ENCODE data around the gene TXNL4B. TPM values are rescaled to one million over a fixed set of nuclear protein-coding genes. Genes with fewer than 3 reads are reported as not detected.

TXNL4B gene
- total and polyA plus RNA-seq, 2 donors: 7.7 to 16.2 TPM

DNA sequence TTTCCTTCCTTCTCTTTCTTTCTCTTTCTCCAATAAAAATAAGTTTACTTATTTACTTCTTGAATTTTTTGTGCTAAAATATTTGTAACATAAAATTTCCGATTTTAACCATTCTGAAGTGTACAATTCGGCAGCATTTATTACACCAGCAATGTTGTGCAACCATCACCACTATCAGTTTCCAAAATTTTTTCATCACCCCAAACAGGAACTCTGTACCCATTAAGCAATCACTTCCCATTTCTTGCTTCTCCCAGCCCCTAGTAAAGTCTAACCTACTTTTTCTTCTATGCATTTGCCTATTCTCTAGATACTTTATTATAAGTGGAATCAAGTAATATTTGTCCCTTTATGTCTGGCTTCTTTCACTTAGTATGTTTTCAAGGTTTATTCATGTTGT is 41.6 kb downstream of the TXNL4B start:
- WGBS: 85% methylated on average over 2 of the region's 2 CpGs
- Histone ChIP-seq H3K4me3 (ENCODE audit: low read depth, low read length) (no peak overlapping the region), H3K36me3 (ENCODE audit: insufficient read depth) (no peaks in the 10 kb centered on the region), H3K27ac (ENCODE audit: low read depth) (no peak overlapping the region), H3K4me1 (ENCODE audit: insufficient read depth) (no peaks in the 10 kb centered on the region)
- no peak for DNase-seq (ENCODE audit: extremely low spot score)

DNA sequence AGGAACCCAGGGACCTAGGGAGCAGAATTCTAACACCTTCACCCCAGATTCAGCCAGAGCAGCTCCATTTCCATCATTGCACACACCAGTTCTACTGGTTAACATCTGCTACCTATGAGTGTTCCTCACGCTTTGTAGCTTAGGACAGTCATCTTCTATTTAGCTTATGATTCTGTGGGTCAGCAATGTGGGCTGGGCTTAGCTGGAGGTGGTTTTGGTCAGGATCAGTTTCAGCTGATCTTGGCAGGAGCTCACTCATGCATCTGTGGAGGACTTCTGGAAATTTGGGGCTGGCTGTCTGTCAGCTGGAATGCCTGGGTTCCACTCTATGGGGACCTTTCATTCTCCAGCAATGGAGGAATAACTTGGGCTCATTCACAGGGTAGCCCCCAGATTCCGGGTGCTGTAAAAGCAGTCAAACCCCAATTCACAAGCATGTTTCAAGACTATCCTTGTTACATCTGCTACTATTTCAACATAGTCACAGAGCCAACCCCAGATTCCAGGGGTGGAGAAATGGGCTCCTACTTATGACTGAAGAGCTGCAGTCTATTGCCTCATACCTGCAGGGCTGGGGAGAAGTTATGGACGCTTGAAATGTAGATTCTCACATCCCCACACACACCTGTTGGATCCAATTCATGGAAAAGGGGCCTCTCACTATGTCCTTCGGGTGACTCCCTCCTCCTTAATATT is 42.5 kb downstream of the TXNL4B start:
- H3K4me1 ChIP-seq (ENCODE audit: insufficient read depth): no peaks in the 10 kb centered on the region
- 83% methylated on average over 4 of the region's 4 CpGs for WGBS
- H3K4me3 ChIP-seq (ENCODE audit: low read depth, low read length): no peak overlapping the region
- H3K36me3 ChIP-seq (ENCODE audit: insufficient read depth): no peaks in the 10 kb centered on the region
- no peak overlapping the region for H3K27ac ChIP-seq (ENCODE audit: low read depth)
- DNase-seq (ENCODE audit: extremely low spot score): no peak

DNA sequence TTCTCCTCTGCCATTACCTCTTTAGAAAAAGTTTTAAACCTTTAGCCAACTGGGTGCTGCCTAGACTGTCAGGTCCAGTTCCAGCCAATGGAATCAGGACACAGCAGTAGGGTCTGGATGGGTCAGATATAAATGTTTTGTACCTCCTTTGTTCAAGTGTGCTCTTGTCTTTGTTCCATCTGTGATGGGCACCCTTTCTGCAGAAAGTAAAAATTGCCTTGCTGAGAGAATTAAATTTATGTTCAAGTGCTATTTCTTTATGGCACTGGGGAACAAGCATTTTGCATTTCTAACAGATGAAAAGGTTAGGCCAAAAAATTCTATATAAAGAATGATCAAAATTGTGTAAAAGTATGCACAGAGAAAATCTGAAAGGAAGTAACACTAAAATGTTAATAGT is 44.3 kb downstream of the TXNL4B start:
- Histone ChIP-seq H3K36me3 (ENCODE audit: insufficient read depth) (no peaks in the 10 kb centered on the region), H3K27ac (ENCODE audit: low read depth) (no peak overlapping the region), H3K4me3 (ENCODE audit: low read depth, low read length) (no peak overlapping the region), H3K4me1 (ENCODE audit: insufficient read depth) (no peaks in the 10 kb centered on the region)
- no peak for DNase-seq (ENCODE audit: extremely low spot score)

DNA sequence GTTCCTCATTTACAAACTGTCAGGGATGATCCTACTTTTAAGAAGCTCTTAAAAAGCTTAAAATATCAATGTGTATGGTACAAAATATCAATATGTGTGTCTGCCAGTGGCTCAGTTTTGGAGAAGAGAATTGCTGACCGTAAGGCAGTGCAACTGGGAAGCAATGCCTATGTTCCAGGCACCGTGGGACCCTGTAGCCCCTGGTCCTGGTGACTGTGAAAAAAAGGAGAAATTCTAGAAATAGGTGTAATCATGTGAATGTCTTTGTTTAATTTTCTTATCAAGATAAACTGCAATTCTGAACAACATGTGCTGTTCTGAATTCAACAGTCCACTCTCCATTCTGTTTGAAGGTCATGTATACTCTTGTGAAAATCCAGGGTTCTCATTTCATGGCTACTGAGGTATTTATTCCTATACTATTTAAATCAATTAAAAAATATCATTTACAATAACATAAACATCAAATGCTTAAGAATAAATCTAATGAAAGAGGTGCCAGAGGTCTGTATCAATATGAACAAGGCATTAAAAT is 48.5 kb downstream of the TXNL4B start:
- no peak for DNase-seq (ENCODE audit: extremely low spot score)
- WGBS: 95% methylated on average over 2 of the region's 2 CpGs
- H3K4me1 ChIP-seq (ENCODE audit: insufficient read depth): no peaks in the 10 kb centered on the region
- H3K27ac ChIP-seq (ENCODE audit: low read depth): no peak overlapping the region
- no peak overlapping the region for H3K4me3 ChIP-seq (ENCODE audit: low read depth, low read length)
- no peaks in the 10 kb centered on the region for H3K36me3 ChIP-seq (ENCODE audit: insufficient read depth)

DNA sequence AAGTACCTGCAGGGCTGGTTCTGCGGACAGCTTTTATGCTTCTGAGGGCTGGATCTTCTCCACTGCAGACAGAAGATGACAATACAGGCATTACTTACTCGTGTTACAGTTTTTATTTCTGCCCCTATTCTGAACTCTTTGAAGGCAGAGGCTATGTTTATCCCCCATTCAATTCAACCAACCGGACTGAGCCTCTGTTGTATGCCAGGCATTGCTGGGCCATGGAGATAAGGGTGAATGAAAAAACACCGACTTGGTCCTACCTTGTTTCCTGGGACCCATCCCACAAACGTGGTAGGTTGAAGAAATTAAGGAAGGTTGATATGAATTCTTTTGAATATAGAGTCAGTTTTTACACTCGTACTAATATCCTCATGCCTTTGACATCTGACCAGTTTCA is 49.1 kb downstream of the TXNL4B start:
- Histone ChIP-seq H3K27ac (ENCODE audit: low read depth) (no peak overlapping the region), H3K4me3 (ENCODE audit: low read depth, low read length) (no peak overlapping the region), H3K4me1 (ENCODE audit: insufficient read depth) (no peaks in the 10 kb centered on the region), H3K36me3 (ENCODE audit: insufficient read depth) (no peaks in the 10 kb centered on the region)
- WGBS: 59% methylated on average over 6 of the region's 6 CpGs
- no peak for DNase-seq (ENCODE audit: extremely low spot score)

DNA sequence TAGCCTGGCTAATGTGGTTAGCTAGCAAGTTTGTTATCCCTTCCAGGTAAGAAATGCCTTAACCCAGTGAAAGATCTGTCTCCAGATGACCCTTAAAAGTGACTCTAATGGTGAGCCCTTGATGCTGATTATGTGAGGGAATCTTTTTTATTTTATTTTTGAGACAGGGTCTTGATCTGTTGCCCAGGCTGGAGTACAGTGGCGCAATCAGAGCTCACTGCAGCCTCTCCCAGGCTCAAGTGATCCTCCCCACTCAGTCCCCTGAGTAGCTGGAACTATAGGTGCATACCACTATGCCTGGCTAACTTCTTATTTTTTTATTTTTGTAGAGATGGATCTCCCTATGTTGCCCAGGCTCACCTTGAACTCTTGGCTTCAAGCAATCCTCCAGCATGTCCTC is 49.9 kb downstream of the TXNL4B start:
- DNase-seq (ENCODE audit: extremely low spot score): no peak
- Histone ChIP-seq H3K4me1 (ENCODE audit: insufficient read depth) (no peaks in the 10 kb centered on the region), H3K36me3 (ENCODE audit: insufficient read depth) (no peaks in the 10 kb centered on the region), H3K4me3 (ENCODE audit: low read depth, low read length) (no peak overlapping the region), H3K27ac (ENCODE audit: low read depth) (no peak overlapping the region)
- WGBS: 96% methylated on average over 1 of the region's 1 CpG

DNA sequence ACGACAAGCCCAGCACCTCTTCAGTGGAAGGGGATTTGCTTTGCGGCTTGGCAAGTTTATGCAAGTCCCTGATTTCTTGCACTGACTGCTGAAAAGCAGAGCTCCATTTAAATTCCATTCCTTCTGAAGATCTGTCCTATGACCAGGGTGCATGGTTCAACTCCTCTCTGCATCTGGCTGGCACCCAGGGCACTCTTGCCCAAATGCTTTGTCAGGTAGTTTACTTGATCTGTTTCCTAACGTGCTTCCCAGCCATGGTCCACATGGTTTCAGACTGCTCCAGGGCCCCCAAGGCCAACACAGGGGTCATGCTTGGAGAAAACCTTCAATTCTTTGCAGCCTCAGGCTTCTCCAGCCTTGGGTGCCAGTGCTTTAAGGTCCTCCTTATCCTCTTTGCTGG is 50.4 kb downstream of the TXNL4B start:
- no peaks in the 10 kb centered on the region for H3K4me1 ChIP-seq (ENCODE audit: insufficient read depth)
- DNase-seq (ENCODE audit: extremely low spot score): no peak
- WGBS: 55% methylated on average over 3 of the region's 3 CpGs

DNA sequence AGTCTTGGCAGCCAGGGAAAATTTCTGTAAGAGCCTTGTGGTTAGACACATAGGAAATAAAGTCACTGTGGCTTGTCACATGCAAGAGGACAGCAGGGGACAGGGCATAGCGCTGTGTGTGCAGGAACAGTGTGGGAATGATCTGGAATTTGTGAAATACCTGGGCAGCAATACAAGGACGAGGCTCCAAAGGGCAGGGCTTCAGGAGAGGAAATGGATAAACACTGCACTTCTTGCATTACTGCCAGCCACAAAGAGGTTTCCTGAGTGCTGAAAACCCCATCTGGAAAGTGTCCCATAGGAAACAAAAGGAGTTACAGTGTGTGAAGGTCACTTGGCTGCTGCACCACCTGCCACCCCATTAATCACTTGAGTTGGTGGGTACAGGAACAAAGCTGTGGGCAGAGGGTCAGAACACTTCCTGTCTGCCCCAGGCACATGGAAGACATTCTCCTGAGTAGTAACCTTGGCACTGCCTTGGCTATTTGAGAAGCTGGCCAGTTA is 51.2 kb downstream of the TXNL4B start:
- H3K27ac ChIP-seq (ENCODE audit: low read depth): no peak overlapping the region
- H3K36me3 ChIP-seq (ENCODE audit: insufficient read depth): no peaks in the 10 kb centered on the region

More for the DNA sequence above, 50.4 kb downstream of the TXNL4B start:
- Histone ChIP-seq H3K36me3 (ENCODE audit: insufficient read depth) (no peaks in the 10 kb centered on the region), H3K27ac (ENCODE audit: low read depth) (no peak overlapping the region), H3K4me3 (ENCODE audit: low read depth, low read length) (no peak overlapping the region)

DNA sequence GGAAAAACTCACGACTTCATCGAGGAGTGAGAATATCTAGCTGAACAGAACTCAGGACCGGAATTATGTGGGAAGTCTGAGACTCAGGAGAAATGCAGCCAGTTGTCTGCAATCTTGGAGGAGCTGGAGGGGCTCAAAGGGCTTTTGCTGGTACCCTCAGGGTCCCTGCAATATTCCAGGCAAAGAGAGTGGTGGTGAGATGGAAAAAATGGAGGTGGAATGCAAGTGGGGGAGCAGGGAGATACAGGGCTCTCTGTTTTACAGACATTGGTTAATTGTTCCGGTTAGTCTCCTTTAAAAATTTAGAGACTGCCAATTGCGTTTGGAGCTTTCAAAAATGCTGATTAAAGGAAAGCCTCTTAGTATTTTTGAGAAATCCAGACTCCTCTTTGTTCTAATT is 57.3 kb downstream of the TXNL4B start:
- no peaks in the 10 kb centered on the region for H3K4me1 ChIP-seq (ENCODE audit: insufficient read depth)
- no peak for DNase-seq (ENCODE audit: extremely low spot score)
- H3K36me3 ChIP-seq (ENCODE audit: insufficient read depth): no peaks in the 10 kb centered on the region
- H3K27ac ChIP-seq (ENCODE audit: low read depth): no peak overlapping the region
- 78% methylated on average over 5 of the region's 5 CpGs for WGBS
- no peak overlapping the region for H3K4me3 ChIP-seq (ENCODE audit: low read depth, low read length)

More for the DNA sequence above, 51.2 kb downstream of the TXNL4B start:
- WGBS: 74% methylated on average over 2 of the region's 2 CpGs
- no peak overlapping the region for H3K4me3 ChIP-seq (ENCODE audit: low read depth, low read length)
- no peak for DNase-seq (ENCODE audit: extremely low spot score)
- no peaks in the 10 kb centered on the region for H3K4me1 ChIP-seq (ENCODE audit: insufficient read depth)

Other genes starting within 250 kb of the TXNL4B start
- gene ATXN1L, start 247.6 kb downstream of the TXNL4B start, total RNA-seq: 17.9 TPM
- gene ATXN1L, start 247.6 kb downstream of the TXNL4B start, polyA plus RNA-seq: 18.0 TPM
- gene ZNF821, start 209.4 kb downstream of the TXNL4B start, total RNA-seq: 5.8 TPM
- gene ZNF821, start 209.4 kb downstream of the TXNL4B start, polyA plus RNA-seq: 4.9 TPM
- gene IST1, start 198.1 kb downstream of the TXNL4B start, total RNA-seq: 183 TPM
- gene IST1, start 198.1 kb downstream of the TXNL4B start, polyA plus RNA-seq: 137 TPM
- 0.11 TPM for gene PKD1L3, start 93.2 kb downstream of the TXNL4B start, total RNA-seq
- 0.03 TPM for gene PKD1L3, start 93.2 kb downstream of the TXNL4B start, polyA plus RNA-seq
- gene DHODH, start 84.9 kb downstream of the TXNL4B start, total RNA-seq: 3.9 TPM
- 7.1 TPM for gene DHODH, start 84.9 kb downstream of the TXNL4B start, polyA plus RNA-seq
- 0.95 TPM for gene HP, start 39.1 kb downstream of the TXNL4B start, total RNA-seq
- gene HP, start 39.1 kb downstream of the TXNL4B start, polyA plus RNA-seq: 40.2 TPM
- gene HPR, start 30.4 kb downstream of the TXNL4B start, total RNA-seq: not detected
- 0.60 TPM for gene HPR, start 30.4 kb downstream of the TXNL4B start, polyA plus RNA-seq
- gene DHX38, start 227 bp upstream of the TXNL4B start, total RNA-seq: 38.6 TPM
- gene DHX38, start 227 bp upstream of the TXNL4B start, polyA plus RNA-seq: 44.1 TPM
- gene PMFBP1, start 78.5 kb upstream of the TXNL4B start, total RNA-seq: 1.4 TPM
- 0.84 TPM for gene PMFBP1, start 78.5 kb upstream of the TXNL4B start, polyA plus RNA-seq

All from urinary bladder (tissue), 4 donors.